ENCODE results near the gene INS.
"Not testable (repeated sequence)": the region's sequence is repeated elsewhere in the genome, so short reads cannot be mapped to it uniquely, and the experiment has no call there.

Gene INS

DNA sequence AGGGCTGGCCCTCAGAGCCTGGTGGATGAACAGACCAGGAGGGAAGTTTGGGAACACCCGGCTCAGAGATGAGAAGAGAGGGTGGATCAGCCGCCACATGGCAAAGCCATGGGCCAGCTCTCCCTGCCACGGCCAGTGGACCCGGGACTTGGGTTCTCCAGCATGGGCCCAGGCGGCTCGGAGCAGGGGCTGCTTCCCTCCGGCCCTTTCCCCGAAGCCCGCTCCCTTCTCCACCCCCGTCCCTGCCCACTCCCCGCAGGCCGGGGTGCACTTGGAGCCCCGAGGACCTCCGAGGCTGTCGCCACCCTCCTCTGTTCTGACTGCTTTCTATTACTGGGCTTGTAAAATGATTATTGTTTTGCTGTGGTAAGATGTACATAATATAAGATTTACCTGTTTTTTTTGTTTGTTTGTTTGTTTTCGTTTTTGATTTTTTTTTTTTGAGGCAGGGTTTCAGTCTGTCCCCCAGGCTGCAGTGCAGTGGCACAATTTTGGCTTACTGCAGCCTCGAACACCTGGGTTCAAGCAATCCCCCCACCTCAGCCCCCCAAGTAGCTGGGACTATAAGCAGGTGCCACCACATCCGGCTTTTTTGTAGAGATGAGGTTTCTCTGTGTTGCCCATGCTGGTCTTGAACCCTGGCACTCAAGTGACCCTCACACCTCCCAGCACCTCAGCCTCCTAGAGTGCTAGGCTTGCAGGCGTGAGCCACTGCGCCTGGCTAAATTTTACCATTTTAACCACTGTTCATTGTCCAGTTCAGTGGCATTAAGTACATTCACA is 21.9 kb upstream of the INS start:
- DNase-seq (ENCODE audit: low read depth in 1 of 2, low spot score in 1 of 2), result no peak

DNA sequence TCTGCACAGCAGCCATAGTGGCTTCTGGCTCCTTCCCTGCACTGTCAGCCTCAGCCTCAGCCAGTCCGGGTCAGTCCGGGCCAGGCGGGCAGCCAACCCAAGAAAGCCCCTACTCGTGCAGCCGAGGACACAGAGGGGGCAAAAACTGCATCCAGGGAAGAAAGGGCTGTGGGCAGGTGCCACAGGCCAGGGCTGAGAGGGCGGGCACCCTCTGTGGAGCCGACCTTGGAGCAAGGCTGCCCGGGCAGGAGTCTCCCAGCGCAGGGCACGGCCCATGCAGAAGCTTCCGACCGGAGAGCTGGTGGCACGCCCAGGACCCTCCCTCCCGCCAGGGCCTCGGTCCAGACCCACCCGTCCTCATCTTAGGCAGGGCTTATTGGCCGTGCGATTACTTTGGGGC is 21.1 kb upstream of the INS start:
- DNase-seq (ENCODE audit: low read depth in 1 of 2, low spot score in 1 of 2), result no peak

DNA sequence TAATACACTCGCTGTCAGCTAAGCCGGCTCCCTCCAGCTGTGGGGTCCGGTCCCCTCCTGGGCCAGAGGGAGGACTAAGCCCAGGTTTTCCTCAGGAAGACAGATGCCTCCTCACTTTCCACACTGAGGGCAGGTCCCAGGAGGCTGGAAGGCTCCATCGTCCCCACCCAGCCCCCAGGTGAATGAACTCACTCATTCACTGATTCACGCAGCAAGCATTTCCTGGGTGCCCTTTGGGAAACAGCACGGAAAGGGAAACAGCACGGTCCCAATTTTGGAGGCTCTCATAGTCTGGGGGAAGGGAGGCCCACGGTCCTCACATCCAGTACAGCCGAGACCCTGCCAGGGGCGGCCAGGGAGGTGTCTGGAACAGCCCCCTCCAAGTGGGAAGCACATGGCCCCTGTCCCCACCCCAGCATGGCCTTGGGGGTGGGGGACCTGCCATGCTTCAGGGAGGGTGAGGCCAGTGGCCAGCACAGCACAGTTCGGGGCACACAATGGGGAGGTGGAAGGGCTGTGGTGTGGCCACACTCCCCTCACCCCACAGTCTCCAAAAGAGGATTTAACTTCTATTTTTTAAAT is 19.9 kb upstream of the INS start:
- DNase-seq (ENCODE audit: low read depth in 1 of 2, low spot score in 1 of 2), result no peak

DNA sequence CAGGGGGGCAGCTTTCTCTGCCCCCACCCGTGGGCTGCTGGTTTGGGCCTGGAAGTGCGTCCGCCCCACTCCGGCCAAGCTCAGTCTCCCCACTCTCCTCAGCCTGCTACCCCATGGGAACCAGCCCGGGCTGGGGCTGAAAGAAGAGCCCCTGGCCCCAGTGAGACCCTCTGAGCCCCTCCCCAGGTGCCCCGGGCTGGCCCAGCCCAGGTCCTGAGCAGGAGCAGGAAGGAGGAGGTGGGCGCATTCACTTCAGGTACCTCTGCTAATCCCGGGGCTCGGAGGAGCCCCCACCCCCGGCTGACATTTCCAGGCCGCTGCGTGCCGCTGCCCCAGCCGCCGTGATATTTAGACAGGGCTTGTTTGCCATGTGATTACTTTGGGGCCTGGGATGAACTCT is 19.3 kb upstream of the INS start:
- DNase-seq (ENCODE audit: low read depth in 1 of 2, low spot score in 1 of 2), result no peak

DNA sequence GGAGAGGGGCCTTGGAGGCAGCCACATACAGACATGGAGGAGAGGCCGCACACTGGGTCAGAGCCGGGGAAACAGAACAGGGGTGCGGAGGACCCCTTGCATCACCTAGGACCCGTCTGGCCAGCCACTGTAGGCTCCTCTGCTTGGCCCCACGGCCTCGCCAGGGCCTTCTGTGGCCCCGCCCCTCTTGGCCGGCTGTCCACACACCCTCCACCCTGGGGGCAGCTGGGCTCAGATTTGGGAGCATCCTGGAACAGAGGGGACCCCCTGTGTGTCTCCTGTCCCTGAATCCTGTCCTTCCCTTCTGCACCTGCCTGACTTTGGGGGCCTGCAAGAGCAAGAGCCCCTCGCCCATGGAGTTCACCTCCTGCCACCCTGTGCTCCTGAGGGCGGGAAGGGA is 18.5 kb upstream of the INS start:
- DNase-seq (ENCODE audit: low read depth in 1 of 2, low spot score in 1 of 2), result no peak

DNA sequence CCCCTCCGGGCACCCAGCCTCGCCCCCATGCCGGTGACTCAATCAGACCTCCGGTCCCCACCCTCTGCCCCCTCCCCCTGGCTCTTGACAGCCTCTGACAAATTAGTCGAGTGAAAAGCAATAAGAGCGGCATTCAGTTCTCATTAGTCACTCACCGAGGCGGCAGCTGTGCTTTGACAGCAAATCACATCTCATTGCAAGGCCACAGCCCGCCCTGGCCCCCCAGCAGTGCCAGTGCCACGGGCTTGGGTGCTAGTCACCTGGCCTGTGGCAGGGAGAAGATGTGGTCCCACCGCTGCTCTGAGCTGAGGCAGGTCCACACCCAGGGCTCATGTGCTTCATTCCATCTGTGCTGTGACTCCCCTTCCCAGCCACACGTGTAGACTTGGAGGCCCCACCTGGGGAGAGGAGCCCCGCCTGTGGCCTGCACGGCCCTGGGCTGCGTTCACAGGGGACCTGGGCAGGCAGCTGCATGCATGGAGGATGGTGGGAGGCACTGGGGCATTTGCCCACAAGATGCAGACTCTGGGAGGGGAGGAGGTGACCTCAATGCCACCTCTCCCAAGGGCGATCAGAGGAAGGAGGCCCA is 18.0 kb upstream of the INS start:
- no peak for DNase-seq (ENCODE audit: low read depth in 1 of 2, low spot score in 1 of 2)

DNA sequence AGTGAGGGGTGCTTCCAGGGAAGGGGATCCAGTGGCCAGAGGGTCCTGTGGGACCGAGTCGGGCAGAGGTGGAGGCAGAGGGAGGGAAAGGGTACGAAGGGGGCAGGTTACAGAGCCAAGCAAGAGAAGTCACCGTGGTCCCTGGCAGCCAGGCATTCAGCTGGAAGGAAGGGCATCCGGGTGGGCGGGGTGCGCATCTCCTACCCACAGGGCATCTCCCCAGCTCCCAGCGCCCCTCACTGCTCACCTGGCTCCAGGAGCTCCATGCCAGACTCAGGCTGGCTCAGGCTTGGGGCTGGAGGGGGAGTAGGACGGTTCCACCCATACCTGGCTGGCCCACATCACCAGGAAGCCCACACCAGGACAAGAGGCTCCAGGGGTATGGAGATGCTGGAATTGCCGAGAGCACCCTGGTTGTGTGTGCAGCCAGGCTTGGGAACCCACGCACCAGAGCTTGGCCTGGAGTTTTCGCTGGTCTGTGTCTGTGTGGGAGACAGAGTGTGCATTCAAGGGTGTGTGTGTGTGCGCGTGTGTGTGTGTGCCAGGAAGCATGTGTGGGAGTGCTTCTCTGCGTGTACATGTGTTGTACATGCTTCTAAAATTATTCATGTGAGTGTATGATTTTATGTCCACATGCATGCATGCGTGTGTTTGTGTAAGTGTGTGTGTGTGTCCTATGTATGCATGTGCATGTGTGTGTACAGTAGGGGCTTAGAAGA is 17.2 kb upstream of the INS start:
- not testable (repeated sequence) for DNase-seq (ENCODE audit: low read depth in 1 of 2, low spot score in 1 of 2)

DNA sequence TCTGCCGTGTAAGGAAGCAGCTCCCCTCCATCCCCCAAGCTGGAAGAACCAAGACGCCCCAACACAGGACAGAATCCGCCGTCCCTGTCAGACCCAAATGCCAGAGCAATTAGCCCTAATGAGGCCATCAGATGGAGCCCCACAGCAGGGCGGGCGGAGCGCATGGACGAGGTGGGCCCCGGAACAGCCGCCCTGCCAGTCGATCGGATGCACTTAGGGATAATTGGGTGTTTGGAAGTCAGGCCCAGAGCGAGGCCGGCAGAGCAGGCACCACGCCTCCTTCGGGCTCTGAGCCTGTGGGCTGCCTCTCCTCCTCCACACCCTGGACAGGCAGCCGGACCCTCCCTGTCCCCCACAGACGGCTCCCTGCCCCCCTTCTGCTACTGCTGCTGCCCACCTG is 16.1 kb upstream of the INS start:
- no peak for DNase-seq (ENCODE audit: low read depth in 1 of 2, low spot score in 1 of 2)

DNA sequence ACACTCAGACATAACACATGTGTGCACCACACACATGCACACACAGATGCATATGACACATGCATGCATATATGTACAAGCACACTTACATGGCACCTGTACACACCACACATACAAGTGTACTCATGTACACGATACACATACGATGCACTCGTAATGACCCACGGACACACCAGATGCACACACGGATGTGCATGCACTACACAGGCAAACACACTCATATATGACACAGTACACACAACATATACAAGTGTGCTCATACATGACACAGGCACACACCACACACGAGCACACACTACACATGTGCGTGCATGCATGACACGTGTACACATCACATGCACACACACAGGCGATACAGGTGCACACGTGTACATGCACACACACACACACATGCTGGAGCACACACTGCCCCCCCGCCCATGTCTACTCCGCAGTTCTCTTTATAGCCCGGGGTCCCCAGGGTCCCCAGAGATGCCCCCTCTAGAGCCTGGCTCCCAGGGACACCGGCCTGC is 15.4 kb upstream of the INS start:
- no peak for DNase-seq (ENCODE audit: low read depth in 1 of 2, low spot score in 1 of 2)

DNA sequence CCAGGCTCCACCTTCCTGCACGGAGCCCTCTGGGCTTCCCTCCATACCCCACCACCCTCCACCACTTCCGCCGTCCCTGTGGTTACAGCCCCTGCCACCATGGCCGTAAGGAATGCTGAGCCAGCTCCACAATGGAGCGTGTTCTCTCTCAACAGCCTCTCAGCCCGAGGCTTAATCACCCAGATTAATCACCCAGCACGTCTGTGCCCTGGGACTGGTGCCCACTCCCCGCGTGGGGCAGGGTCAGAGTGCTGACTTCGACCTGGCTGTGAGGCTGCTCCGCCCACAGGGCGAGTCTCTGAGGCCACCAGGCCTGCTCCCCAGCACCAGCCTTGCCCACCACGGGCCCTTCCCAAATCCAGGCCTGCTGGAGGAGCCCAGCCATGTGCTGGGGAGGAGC is 14.7 kb upstream of the INS start:
- DNase-seq (ENCODE audit: low read depth in 1 of 2, low spot score in 1 of 2), result no peak

DNA sequence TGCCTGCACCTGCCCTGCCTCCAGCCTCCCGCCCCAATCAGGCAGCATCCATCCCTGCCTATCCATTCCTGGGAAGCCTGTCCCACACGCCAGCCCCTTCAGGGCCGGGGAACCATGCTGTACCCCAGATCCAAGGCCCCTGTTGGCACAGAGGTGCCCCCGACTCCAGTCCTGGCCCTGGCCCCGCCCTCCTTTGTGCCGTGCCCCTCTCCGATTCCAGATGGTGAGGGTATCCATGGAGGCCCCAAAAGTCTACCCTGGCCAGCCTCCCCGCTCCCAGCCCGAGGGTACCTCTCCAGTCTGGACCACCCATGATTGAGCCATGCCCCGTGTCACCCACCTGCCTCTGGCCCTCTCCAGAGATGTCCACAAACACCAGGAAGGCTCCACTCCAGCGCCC is 13.4 kb upstream of the INS start:
- DNase-seq (ENCODE audit: low read depth in 1 of 2, low spot score in 1 of 2), result no peak

DNA sequence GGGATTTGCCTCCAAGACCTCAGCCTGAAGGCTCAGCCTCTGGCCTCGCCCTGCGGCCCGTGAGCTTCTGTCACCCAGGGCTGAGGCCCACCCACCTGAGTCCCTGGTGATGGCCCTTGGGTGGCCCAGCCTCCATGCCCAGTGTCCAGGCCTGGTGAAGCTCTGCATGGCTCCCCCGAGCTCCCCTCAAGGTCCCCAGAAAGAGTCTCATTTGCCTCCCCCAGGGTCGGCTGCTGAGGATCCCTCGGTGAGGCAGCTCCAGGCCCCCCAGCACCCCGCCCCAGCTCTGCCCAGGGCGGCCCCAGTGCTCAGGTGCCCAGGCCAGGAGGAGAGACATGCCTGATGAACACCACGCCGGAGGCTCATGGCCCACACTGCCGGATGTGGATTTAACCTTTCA is 12.8 kb upstream of the INS start:
- DNase-seq (ENCODE audit: low read depth in 1 of 2, low spot score in 1 of 2), result no peak

DNA sequence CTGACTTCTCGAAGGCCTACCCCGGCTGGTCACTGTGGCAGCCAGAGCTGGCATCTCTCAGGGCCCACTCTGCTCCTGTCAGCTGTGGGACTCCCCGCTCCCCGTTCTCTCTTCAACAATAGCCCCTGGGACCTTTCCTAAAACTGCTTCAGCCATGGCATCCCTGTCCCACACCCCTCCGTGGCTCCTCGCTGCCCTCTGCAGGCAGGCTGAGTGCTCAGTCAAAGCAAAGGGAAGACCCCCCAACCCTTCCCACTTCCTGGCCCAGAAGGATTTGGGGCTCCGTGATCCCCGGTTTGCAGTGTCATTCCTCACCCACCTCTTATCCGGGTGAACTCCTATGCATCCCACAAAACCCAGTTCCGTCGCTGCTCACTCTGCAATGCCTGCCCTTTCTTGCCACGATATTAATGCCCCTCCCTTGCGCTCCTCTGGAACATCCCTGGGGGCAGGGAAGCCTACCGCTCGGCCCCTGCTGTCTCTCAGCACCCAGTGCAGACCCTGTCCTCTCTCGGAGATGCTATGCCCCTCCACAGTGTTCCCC is 12.2 kb upstream of the INS start:
- DNase-seq (ENCODE audit: low read depth in 1 of 2, low spot score in 1 of 2), result no peak

DNA sequence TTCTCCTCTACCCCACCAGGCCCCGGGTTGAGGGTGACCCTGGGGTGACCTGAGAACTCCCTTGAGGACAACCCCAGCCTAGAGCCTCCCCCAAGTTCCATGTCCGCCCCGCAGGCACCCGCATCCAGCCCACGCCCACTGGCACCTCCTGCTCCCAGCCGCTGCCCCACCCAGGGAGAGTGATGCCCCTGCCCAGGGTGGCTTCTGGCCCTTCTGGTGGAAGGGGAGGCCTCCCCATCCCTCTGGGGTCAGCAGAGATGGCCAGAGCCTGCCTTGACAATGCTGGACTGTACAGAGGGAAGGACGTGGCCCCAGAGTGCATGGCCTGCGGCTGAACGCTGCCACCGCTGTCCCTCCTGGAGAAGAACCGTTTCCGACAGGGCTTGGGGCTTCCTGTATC is 11.7 kb upstream of the INS start:
- DNase-seq (ENCODE audit: low read depth in 1 of 2, low spot score in 1 of 2), result no peak

DNA sequence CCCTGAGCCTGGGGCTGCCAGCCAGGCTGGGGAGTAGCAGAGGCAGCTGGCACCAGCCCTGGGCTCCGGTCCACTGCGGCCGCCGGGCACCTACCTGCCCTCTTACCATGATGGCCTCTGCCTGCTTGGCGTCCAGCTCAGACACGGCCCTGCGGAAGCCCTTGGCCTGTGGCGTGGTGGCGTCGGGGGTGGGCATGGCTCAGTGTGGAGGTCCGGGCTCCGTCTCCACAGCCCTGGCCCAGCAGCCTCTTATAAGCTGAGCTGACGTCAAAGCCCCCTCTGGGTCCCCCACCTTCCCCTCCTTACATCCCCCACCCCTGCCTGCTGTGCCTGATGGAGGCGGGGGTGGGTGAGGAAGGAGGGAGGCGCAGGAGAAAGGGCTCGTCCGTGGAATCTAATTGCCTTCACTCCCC is 10.6 kb upstream of the INS start, which contains the start of gene TH:
TH (minus strand) TSS at position 225 of the 413 bp plus-strand sequence; CDS start at position 196, 29 bp downstream.
- DNase-seq (ENCODE audit: low read depth in 1 of 2, low spot score in 1 of 2), result no peak

DNA sequence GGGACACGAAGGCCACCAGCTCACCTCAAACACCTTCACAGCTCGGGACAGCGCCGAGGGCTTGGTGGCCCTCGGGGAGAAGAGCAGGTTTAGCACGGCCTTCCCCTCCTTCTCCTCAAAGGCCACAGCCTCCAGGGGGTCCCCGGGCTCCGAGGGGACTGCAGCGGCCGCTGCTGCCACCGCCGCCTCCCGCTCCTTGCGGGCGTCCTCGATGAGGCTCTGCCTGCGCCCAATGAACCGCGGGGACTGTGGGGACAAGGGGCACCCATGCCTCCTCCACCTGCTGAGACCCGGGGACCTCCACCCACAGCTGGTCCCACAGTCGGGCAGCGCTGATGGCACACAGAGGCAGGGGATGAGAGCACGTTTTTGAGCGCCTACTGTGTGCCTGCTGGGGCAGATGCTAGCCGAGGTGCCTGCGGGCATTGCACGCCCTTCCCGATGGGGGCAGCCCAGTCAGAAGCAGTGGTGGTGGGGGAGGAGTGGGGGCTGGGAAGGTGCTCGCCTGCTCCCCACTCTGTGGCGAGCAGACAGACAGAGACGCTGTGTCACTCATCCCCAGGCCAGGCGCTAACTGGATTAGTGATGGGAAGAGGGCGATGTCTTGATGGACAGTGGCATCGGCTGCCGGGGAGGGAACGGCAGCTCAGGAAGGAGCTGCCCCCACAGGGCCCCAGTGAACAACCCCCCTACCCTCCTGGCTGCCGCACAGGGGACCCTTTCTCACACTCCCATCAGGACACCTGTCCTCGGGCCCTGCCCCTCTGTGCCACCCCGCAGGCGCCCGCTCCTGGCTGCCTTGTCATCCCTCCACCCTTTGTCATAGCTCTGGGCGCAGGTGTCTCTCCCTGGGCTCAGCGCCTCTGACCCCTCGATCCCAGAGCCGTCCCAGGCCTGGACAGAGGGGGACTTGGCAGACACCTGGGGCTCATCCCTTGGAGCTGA is 8.9 kb upstream of the INS start:
- DNase-seq (ENCODE audit: low read depth in 1 of 2, low spot score in 1 of 2), result no peak

DNA sequence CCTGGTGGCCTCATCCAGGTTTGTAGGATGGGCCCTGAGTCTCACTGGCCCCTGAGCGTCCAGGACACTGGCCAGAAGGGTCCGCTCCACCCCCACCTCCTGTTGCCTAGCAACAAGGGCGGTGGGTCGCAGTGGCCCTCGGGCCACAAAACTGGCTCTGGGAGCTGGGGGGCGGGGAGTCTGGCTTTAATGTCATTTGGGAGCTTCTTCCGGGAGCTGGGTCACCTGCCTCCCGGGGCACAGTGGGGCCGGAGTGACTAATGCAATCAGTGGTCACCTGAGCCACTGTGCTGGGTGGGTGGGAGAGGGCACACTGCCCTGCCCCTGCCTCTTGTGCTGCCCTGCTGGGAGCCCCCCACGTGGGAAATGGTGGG is 8.0 kb upstream of the INS start:
- no peak for DNase-seq (ENCODE audit: low read depth in 1 of 2, low spot score in 1 of 2)

DNA sequence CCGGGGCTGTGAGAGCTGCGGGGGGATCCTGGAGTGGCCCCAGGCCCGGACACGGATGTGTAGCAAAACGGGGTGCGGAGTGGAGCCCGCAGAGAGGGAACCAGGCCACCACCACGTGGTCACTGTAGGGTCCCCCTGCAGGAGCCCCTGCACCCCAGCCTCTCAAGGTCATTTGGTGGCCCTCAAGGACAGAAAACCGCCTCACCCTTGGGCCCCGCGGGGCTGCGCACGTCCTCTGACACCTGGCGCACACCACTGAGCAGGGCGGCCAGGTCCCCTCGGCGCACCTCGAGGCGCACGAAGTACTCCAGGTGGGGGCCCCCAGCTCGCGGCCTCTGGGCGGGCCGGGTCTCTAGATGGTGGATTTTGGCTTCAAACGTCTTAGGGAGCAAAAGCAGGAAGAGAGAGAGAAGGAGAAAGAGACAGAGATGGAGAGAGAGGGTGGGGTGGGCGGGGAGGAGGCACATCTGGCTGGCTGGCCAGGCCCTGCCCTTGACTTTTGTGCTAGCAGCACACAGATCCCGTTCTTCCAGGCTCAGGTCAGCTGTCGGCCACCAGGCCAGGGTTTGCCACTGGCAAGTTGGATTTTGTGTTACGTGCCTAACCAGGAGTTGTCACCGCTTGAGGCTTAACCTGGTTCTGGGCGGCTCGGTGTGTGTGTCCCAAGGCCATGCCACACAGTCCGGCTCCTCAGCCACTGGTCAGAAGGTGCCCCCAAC is 7.4 kb upstream of the INS start:
- no peak for DNase-seq (ENCODE audit: low read depth in 1 of 2, low spot score in 1 of 2)

DNA sequence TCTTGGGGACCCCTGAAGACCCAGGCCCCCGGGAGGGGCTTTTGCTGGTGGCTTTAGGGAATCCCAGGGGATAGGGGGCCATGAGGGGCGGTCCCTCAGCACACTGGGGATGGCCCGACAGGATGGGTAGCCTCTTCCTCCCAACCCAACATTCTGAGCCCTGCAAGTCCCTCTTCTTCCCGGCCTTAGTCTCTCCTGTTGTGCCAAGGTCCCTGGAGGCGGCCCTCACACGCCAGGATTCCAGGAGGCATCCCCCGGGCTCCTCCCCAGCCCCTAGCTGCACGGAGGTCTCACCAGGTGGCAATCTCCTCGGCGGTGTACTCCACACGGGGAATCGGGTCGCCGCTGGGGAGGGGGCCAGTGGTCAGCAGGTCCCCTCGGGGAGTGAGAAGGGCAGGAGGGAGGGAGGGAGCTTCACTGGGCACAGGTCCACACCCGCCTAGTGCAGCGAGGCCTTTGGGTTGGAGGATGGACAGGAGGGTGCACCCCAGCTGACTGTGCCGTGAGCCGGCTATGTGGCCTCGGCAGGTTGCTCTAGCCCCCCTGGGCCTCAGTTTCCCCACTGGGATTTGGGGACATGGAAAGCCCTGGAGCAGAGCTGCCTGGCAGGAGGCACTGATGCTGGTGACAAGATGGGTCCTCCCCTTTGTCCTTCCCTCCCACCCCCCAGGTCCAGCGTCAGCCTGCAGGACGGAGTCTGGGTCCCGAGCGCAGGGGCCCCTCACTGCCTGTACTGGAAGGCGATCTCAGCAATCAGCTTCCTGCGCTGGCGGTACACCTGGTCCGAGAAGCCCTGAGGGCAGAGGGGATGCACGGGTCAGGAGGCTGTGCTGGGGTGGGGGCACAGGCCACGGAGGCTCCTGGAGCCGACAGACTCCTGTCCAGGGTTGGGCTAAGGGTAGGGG is 6.4 kb upstream of the INS start:
- no peak for DNase-seq (ENCODE audit: low read depth in 1 of 2, low spot score in 1 of 2)
